DND-41 (cell line): ENCODE measurements around the gene CHMP1A.

ENCODE experiments used
- ATAC-seq: fragments of 200-7000 bp; cut with Tn5 transposase; 3 replicates; pipeline ENCODE4 v1.9.1; 2021; ENCODE audit warnings: low read depth; ENCODE audit not compliant: insufficient read depth
- DNase-seq: peaks from one replicate; pipeline ENCODE4 v3.0.0-alpha.2; 2020
- H2AFZ ChIP-seq: 2 replicates; pipeline ENCODE4 v1.6.0; 2012; ENCODE audit warnings: low read depth, low read length
- H3K27ac ChIP-seq: 2 replicates; pipeline ENCODE4 v1.5.1; 2012; ENCODE audit warnings: low read length, inconsistent platforms
- H3K27me3 ChIP-seq: fragments of 200-600 bp; sonication (generic); 2 replicates; pipeline ENCODE4 v1.6.0; 2012; ENCODE audit warnings: low read length, mild to moderate bottlenecking, inconsistent platforms; ENCODE audit not compliant: insufficient read depth, poor library complexity
- H3K36me3 ChIP-seq: 2 replicates; pipeline ENCODE4 v1.5.1; 2012; ENCODE audit warnings: low read length, inconsistent platforms; ENCODE audit not compliant: insufficient read depth
- H3K4me1 ChIP-seq: 2 replicates; pipeline ENCODE4 v1.5.1; 2012; ENCODE audit warnings: mild to moderate bottlenecking, low read length; ENCODE audit not compliant: insufficient read depth
- H3K4me2 ChIP-seq: 2 replicates; pipeline ENCODE4 v1.6.0; 2012; ENCODE audit warnings: mild to moderate bottlenecking, moderate library complexity, low read length, inconsistent platforms; ENCODE audit not compliant: insufficient read depth
- H3K4me3 ChIP-seq, 2 experiments: fragments of 200-600 bp in 1 of 2; shearing (Covaris generic) in 1 of 2; 2 replicates each; pipeline ENCODE4 v1.5.1; 2012 to 2016; ENCODE audit warnings: inconsistent platforms in 2 of 2, low read length in 2 of 2, mild to moderate bottlenecking in 2 of 2, low read depth in 1 of 2, moderate library complexity in 1 of 2
- H3K79me2 ChIP-seq: 2 replicates; pipeline ENCODE4 v1.6.0; 2012; ENCODE audit warnings: low read length, inconsistent platforms; ENCODE audit not compliant: insufficient read depth
- H3K9ac ChIP-seq: 2 replicates; pipeline ENCODE4 v1.6.0; 2012; ENCODE audit warnings: low read depth, mild to moderate bottlenecking, inconsistent platforms, low read length, moderate library complexity
- H3K9me3 ChIP-seq: 2 replicates; pipeline ENCODE4 v1.5.1; 2012; ENCODE audit warnings: low read length, moderate library complexity, mild to moderate bottlenecking, inconsistent platforms; ENCODE audit not compliant: insufficient read depth, severe bottlenecking
- H4K20me1 ChIP-seq: 2 replicates; pipeline ENCODE4 v1.6.0; 2012; ENCODE audit warnings: low read length; ENCODE audit not compliant: insufficient read depth
- EZH2 ChIP-seq: IDR thresholded peaks from 3 replicates; pipeline ENCODE4 v1.6.1; 2012; ENCODE audit warnings: borderline replicate concordance, low read depth, mild to moderate bottlenecking, moderate library complexity, low read length, inconsistent platforms; ENCODE audit not compliant: severe bottlenecking
- TF ChIP-seq, protein P1 (sequence below): IDR thresholded peaks from 2 replicates; pipeline ENCODE4 v1.5.1; 2012; ENCODE audit warnings: borderline replicate concordance, low read length, moderate library complexity, mild to moderate bottlenecking; ENCODE audit not compliant: poor library complexity, severe bottlenecking; ENCODE audit errors: extremely low read depth

Gene CHMP1A

DNA sequence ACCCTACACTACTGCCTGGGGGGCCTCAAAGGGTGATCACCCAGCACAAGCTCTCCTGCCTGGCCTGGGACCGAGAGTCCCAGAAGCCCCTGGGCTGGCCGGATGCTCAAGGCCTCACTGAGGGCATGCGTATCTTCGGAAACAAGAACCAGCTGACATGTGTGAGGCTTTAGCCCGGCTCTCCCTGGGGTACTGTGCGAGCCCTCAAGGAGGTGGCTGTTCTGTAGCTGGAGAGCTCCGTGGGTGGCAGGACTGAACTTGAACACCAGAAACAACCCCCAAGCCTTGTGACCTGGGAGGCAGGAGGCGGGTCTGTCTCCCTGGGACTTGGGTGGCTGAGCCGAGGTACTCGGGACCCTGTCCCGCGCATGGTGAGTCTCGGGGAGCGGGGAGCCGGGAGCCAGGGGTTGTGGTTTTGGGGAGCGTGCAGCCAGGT is 37.1 kb downstream of the CHMP1A start:
- H3K4me1 ChIP-seq = no peaks in the 10 kb centered on the region; the same call in 1 of the 2 replicates
- no peak overlapping the region for H3K9ac ChIP-seq
- no peak overlapping the region for H3K4me3 ChIP-seq
- H3K36me3 ChIP-seq = no peaks in the 10 kb centered on the region
- H4K20me1 ChIP-seq = no peaks in the 10 kb centered on the region
- H2AFZ ChIP-seq = no peak overlapping the region
- no peak for DNase-seq
- H3K79me2 ChIP-seq = no peaks in the 10 kb centered on the region
- no peaks in the 10 kb centered on the region for H3K9me3 ChIP-seq
- no peak overlapping the region for H3K27ac ChIP-seq
- no peak overlapping the region for H3K4me2 ChIP-seq
- no peak for ATAC-seq
- no peaks in the 10 kb centered on the region for H3K27me3 ChIP-seq
- TF ChIP-seq, protein P1, sequence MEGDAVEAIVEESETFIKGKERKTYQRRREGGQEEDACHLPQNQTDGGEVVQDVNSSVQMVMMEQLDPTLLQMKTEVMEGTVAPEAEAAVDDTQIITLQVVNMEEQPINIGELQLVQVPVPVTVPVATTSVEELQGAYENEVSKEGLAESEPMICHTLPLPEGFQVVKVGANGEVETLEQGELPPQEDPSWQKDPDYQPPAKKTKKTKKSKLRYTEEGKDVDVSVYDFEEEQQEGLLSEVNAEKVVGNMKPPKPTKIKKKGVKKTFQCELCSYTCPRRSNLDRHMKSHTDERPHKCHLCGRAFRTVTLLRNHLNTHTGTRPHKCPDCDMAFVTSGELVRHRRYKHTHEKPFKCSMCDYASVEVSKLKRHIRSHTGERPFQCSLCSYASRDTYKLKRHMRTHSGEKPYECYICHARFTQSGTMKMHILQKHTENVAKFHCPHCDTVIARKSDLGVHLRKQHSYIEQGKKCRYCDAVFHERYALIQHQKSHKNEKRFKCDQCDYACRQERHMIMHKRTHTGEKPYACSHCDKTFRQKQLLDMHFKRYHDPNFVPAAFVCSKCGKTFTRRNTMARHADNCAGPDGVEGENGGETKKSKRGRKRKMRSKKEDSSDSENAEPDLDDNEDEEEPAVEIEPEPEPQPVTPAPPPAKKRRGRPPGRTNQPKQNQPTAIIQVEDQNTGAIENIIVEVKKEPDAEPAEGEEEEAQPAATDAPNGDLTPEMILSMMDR = no peak
- no peak for TF ChIP-seq EZH2

DNA sequence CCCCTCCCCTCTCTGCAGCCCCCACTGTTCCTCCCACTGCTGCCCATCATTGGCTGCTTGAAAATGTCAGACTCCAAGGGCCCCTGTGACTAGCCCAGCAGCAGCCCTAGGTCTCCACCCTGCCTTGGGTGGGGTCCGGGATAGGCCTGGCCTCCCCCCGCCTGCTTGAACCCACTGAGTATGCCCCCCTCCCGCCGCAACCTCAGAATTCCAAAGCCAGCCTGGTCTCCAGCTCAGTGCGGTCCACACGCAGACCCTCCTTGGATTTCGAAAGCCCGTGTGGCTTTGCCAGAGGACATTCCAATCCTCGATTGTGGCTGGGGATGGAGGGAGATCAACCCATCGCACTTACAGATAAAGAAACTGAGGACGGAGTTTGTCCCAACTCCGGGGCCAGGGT is 37.7 kb downstream of the CHMP1A start:
- Histone ChIP-seq H3K9me3 (no peaks in the 10 kb centered on the region), H3K27me3 (no peaks in the 10 kb centered on the region), H4K20me1 (no peaks in the 10 kb centered on the region), H3K9ac (no peak overlapping the region), H3K4me2 (no peak overlapping the region), H3K36me3 (no peaks in the 10 kb centered on the region), H2AFZ (no peak overlapping the region), H3K4me1 (no peaks in the 10 kb centered on the region; the same call in 1 of the 2 replicates), H3K79me2 (no peaks in the 10 kb centered on the region), H3K4me3 (no peak overlapping the region), H3K27ac (no peak overlapping the region)
- DNase-seq (no peak), ATAC-seq (no peak)
- TF ChIP-seq EZH2 = no peak
- TF ChIP-seq, protein P1 = no peak

DNA sequence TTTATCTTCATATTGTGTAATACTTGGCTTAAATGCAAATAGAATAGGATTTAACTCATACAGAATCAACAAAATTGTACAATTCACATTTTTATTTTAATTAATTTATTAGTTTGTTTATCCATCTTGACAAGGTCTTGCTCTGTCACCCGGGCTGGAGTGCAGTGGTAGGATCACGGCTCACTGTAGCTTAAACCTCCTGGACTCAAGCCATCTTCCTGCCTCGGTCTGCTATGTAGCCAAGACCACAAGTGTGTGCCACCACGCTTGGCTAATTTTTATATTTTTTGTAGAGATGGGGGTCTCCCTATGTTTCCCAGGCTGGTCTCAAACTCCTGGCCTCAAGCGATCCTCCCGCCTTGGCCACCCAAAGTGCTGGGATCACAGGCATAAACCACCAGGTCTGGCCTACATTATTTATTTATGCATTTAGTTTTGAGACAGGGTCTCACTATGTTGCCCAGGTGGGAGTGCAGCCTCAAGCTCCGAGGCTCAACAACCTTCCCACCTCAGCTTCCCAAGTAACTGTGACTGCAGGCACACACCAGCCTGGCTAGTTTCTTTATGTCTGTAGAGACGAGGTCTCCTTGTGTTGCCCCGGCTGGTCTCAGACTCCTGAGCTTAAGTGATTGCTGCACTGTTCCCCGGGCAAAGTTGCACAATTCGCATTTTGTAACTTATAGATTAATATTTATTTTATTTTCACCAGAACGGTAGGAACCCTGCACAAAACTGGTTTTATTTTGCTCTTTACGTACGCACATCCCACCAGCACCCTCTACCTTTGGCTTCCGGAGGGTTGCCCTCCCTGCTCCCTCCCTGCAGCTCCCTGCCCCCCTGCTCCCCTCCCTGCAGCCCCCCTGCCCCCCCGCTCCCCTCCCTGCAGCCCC is 39.2 kb downstream of the CHMP1A start:
- no peak for DNase-seq
- H3K79me2 ChIP-seq = no peaks in the 10 kb centered on the region
- H3K4me2 ChIP-seq = no peak overlapping the region
- H3K4me3 ChIP-seq = no peak overlapping the region
- no peak overlapping the region for H3K9ac ChIP-seq
- H3K4me1 ChIP-seq = peaks cover 4% of the 10 kb centered on the region
- ATAC-seq = no peak
- no peaks in the 10 kb centered on the region for H4K20me1 ChIP-seq
- H3K9me3 ChIP-seq = no peaks in the 10 kb centered on the region
- TF ChIP-seq, protein P1 = no peak
- no peak for TF ChIP-seq EZH2
- no peak overlapping the region for H2AFZ ChIP-seq
- no peak overlapping the region for H3K27ac ChIP-seq
- no peaks in the 10 kb centered on the region for H3K36me3 ChIP-seq
- no peaks in the 10 kb centered on the region for H3K27me3 ChIP-seq
